GM23338 (cell line): ENCODE measurements around the gene CLHC1. TPM values are rescaled to one million over a fixed set of nuclear protein-coding genes. Genes with fewer than 3 reads are reported as not detected.

Source experiments
- ATAC-seq: fragments of 200-7000 bp; cut with Tn5 transposase; 3 replicates; pipeline ENCODE4 v1.9.1; 2020
- DNase-seq: peaks from one replicate; pipeline ENCODE4 v3.0.0-alpha.2; 2015; ENCODE audit warnings: low spot score
- H2AFZ ChIP-seq: fragments of 200-600 bp; sonication (generic); 2 replicates; pipeline ENCODE4 v1.8.0; 2016; ENCODE audit warnings: antibody characterized with exemption, mild to moderate bottlenecking, moderate library complexity
- H3F3A ChIP-seq: fragments of 200-600 bp; sonication (generic); replicated peaks from 2 replicates; pipeline ENCODE4 v1.8.0; 2017; ENCODE audit warnings: antibody characterized with exemption, mixed run types, low read depth
- H3K27ac ChIP-seq: fragments of 200-600 bp; sonication (generic); 2 replicates; pipeline ENCODE4 v1.6.1; 2016; ENCODE audit warnings: low read depth
- H3K27me3 ChIP-seq: fragments of 200-600 bp; sonication (generic); 2 replicates; pipeline ENCODE4 v1.8.0; 2016; ENCODE audit warnings: mild to moderate bottlenecking, mixed run types, moderate library complexity; ENCODE audit not compliant: insufficient read depth
- H3K36me3 ChIP-seq: fragments of 200-600 bp; sonication (generic); 2 replicates; pipeline ENCODE4 v1.8.0; 2016; ENCODE audit warnings: mild to moderate bottlenecking; ENCODE audit not compliant: insufficient read depth
- H3K4me1 ChIP-seq: fragments of 200-600 bp; sonication (generic); 2 replicates; pipeline ENCODE4 v1.8.0; 2016; ENCODE audit warnings: mild to moderate bottlenecking, moderate library complexity; ENCODE audit not compliant: insufficient read depth
- H3K4me2 ChIP-seq: fragments of 200-600 bp; sonication (generic); 2 replicates; pipeline ENCODE4 v1.7.1; 2017; ENCODE audit warnings: mixed run types
- H3K4me3 ChIP-seq: fragments of 200-600 bp; sonication (generic); 2 replicates; pipeline ENCODE4 v1.6.1; 2016; ENCODE audit warnings: mixed run types
- H3K79me2 ChIP-seq: fragments of 200-600 bp; sonication (generic); replicated peaks from 2 replicates; pipeline ENCODE4 v1.8.0; 2017; ENCODE audit warnings: mild to moderate bottlenecking; ENCODE audit not compliant: insufficient read depth
- H3K9me2 ChIP-seq: fragments of 200-600 bp; sonication (generic); 2 replicates; pipeline ENCODE4 v1.8.0; 2017; ENCODE audit not compliant: insufficient read depth
- H4K20me1 ChIP-seq: fragments of 200-600 bp; sonication (generic); replicated peaks from 2 replicates; pipeline ENCODE4 v1.8.0; 2017; ENCODE audit warnings: mild to moderate bottlenecking; ENCODE audit not compliant: insufficient read depth
- H3K27ac Mint-ChIP-seq: 2 replicates; pipeline ENCODE4 v1.8.0; 2020; ENCODE audit warnings: inconsistent platforms, mild to moderate bottlenecking, moderate library complexity, mixed read lengths
- H3K27me3 Mint-ChIP-seq: 3 replicates; pipeline ENCODE4 v1.8.0; 2022; ENCODE audit warnings: low read depth, mild to moderate bottlenecking, moderate library complexity, mixed read lengths, inconsistent platforms; ENCODE audit not compliant: insufficient read depth, poor library complexity
- H3K36me3 Mint-ChIP-seq: 3 replicates; pipeline ENCODE4 v1.8.0; 2021; ENCODE audit warnings: low read depth, mild to moderate bottlenecking, inconsistent platforms, moderate library complexity, mixed read lengths
- H3K4me1 Mint-ChIP-seq: 3 replicates; pipeline ENCODE4 v1.8.0; 2020; ENCODE audit warnings: mild to moderate bottlenecking, inconsistent platforms, mixed read lengths
- H3K4me3 Mint-ChIP-seq: 3 replicates; pipeline ENCODE4 v1.8.0; 2021; ENCODE audit warnings: moderate library complexity, mild to moderate bottlenecking, inconsistent platforms, mixed read lengths
- H3K9me3 Mint-ChIP-seq: 3 replicates; pipeline ENCODE4 v1.8.0; 2020; ENCODE audit warnings: moderate library complexity, mild to moderate bottlenecking, inconsistent platforms, mixed read lengths
- CREB1 ChIP-seq: fragments of 250-450 bp; sonication (Bioruptor Pico); IDR thresholded peaks from 2 replicates; pipeline ENCODE4 v1.5.0; 2020; ENCODE audit warnings: low read depth, mild to moderate bottlenecking, moderate library complexity
- CTCF ChIP-seq, 2 experiments: fragments of 200-600 bp in 1 of 2; sonication (generic) in 1 of 2; conservative IDR thresholded peaks; 2 replicates each; pipeline versions ENCODE4 v1.5.1 to v1.6.1; 2016 to 2017; ENCODE audit warnings: antibody characterized with exemption in 2 of 2, low read depth in 2 of 2, mild to moderate bottlenecking in 2 of 2, moderate library complexity in 1 of 2
- EZH2 ChIP-seq: fragments of 200-600 bp; sonication (generic); IDR thresholded peaks from one replicate; pipeline ENCODE4 v1.8.0; 2017; ENCODE audit warnings: antibody characterized with exemption, mild to moderate bottlenecking, low read depth; ENCODE audit not compliant: unreplicated experiment
- JUNB ChIP-seq: IDR thresholded peaks from one replicate; pipeline ENCODE4 v1.6.1; 2016; ENCODE audit warnings: antibody characterized with exemption; ENCODE audit not compliant: unreplicated experiment
- NANOG ChIP-seq: IDR thresholded peaks from 2 replicates; pipeline ENCODE4 v1.6.1; 2016; ENCODE audit warnings: antibody characterized with exemption, borderline replicate concordance
- ZNF331 ChIP-seq: fragments of 250-450 bp; sonication (Bioruptor Pico); IDR thresholded peaks from 2 replicates; pipeline ENCODE4 v1.5.0; 2020; ENCODE audit warnings: low read depth, mild to moderate bottlenecking, moderate library complexity
- ZNF462 ChIP-seq: fragments of 250-450 bp; sonication (Bioruptor Pico); IDR thresholded peaks from 2 replicates; pipeline ENCODE4 v1.5.0; 2020; ENCODE audit warnings: mild to moderate bottlenecking, moderate library complexity
- polyA plus RNA-seq: library from polyadenylated mRNA; unstranded; fragments of >200 nt; fragmentation: Nextera tagmentation; extraction: Ambion mirVana; gene quantifications from 2 replicates; pipeline ENCODE4 v1.2.1, GENCODE V29; 2016
- total RNA-seq: library from RNA; depleted of rRNA; stranded (reverse); fragments of >200 nt; shearing (Covaris generic); gene quantifications from 2 replicates; pipeline ENCODE4 v1.2.3, GENCODE V29; 2014
- TF ChIP-seq, protein P1 (sequence below): IDR thresholded peaks from one replicate; pipeline ENCODE4 v1.6.1; 2018; ENCODE audit warnings: antibody characterized with exemption; ENCODE audit not compliant: unreplicated experiment

Gene CLHC1
- total and polyA plus RNA-seq, 2 experiments from 2014 or later, result 3.1 to 5.0 TPM

- Histone ChIP-seq H3K4me1 (peaks cover 7% of the 10 kb centered on the region), H2AFZ (no peak overlapping the region), H3K79me2 (no peaks in the 10 kb centered on the region), H3K4me2 (no peak overlapping the region), H3F3A (no peaks in the 10 kb centered on the region), H4K20me1 (no peaks in the 10 kb centered on the region), H3K36me3 (no peaks in the 10 kb centered on the region), H3K27ac (no peak overlapping the region), H3K9me2 (no peaks in the 10 kb centered on the region), H3K4me3 (no peak overlapping the region), H3K27me3 (no peaks in the 10 kb centered on the region)
- no peak overlapping the region for H3K27ac Mint-ChIP-seq
- H3K4me3 Mint-ChIP-seq, result no peak overlapping the region
- no peaks in the 10 kb centered on the region for H3K36me3 Mint-ChIP-seq
- TF ChIP-seq JUNB (no peak), NANOG (no peak), EZH2 (no peak), CREB1 (no peak), ZNF331 (CRISPR knock-in tag) (no peak), CTCF (conservative IDR thresholded peaks at IDR 0.05; ENCODE audit: low read depth in 2 of 2) (no peak)
- TF ChIP-seq, protein P1, sequence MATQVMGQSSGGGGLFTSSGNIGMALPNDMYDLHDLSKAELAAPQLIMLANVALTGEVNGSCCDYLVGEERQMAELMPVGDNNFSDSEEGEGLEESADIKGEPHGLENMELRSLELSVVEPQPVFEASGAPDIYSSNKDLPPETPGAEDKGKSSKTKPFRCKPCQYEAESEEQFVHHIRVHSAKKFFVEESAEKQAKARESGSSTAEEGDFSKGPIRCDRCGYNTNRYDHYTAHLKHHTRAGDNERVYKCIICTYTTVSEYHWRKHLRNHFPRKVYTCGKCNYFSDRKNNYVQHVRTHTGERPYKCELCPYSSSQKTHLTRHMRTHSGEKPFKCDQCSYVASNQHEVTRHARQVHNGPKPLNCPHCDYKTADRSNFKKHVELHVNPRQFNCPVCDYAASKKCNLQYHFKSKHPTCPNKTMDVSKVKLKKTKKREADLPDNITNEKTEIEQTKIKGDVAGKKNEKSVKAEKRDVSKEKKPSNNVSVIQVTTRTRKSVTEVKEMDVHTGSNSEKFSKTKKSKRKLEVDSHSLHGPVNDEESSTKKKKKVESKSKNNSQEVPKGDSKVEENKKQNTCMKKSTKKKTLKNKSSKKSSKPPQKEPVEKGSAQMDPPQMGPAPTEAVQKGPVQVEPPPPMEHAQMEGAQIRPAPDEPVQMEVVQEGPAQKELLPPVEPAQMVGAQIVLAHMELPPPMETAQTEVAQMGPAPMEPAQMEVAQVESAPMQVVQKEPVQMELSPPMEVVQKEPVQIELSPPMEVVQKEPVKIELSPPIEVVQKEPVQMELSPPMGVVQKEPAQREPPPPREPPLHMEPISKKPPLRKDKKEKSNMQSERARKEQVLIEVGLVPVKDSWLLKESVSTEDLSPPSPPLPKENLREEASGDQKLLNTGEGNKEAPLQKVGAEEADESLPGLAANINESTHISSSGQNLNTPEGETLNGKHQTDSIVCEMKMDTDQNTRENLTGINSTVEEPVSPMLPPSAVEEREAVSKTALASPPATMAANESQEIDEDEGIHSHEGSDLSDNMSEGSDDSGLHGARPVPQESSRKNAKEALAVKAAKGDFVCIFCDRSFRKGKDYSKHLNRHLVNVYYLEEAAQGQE, result no peak
- ATAC-seq (no peak), DNase-seq (no peak)
- no peaks in the 10 kb centered on the region for H3K9me3 Mint-ChIP-seq
- H3K27me3 Mint-ChIP-seq, result no peaks in the 10 kb centered on the region
- H3K4me1 Mint-ChIP-seq, result peaks cover 21% of the 10 kb centered on the region
Observed at GRCh38 chr2:55150834-55151233, 81.3 kb downstream of the CLHC1 start.

- no peaks in the 10 kb centered on the region for H4K20me1 ChIP-seq
- no peak overlapping the region for H3K4me2 ChIP-seq
- H3K4me1 ChIP-seq, result no peaks in the 10 kb centered on the region
- Mint-ChIP-seq H3K27me3 (peaks cover 3% of the 10 kb centered on the region), H3K27ac (no peak overlapping the region), H3K36me3 (no peaks in the 10 kb centered on the region), H3K9me3 (no peaks in the 10 kb centered on the region), H3K4me1 (peaks cover 7% of the 10 kb centered on the region; the same call in 1 of the 3 replicates), H3K4me3 (no peak overlapping the region)
- H3K79me2 ChIP-seq, result no peaks in the 10 kb centered on the region
- ATAC-seq, result no peak
- H3K36me3 ChIP-seq, result no peaks in the 10 kb centered on the region
- no peaks in the 10 kb centered on the region; the same call in 1 of the 2 replicates for H3K9me2 ChIP-seq
- no peak overlapping the region for H3K27ac ChIP-seq
- H3K27me3 ChIP-seq, result no peaks in the 10 kb centered on the region
- no peak overlapping the region for H2AFZ ChIP-seq
- DNase-seq, result no peak
- no peak overlapping the region for H3K4me3 ChIP-seq
- H3F3A ChIP-seq, result no peaks in the 10 kb centered on the region
- TF ChIP-seq ZNF462 (CRISPR knock-in tag), result no peak
- TF ChIP-seq CTCF (conservative IDR thresholded peaks at IDR 0.05; ENCODE audit: low read depth in 2 of 2), result no peak
Observed at GRCh38 chr2:55148269-55148668, 83.8 kb downstream of the CLHC1 start.
